Fibroblast of peridontal ligament (primary cell): ENCODE results near the gene ASCC2.
A peak's percentile ranks its signal among the peaks of the same experiment; 100 is the strongest.

ENCODE experiments used
- DNase-seq: peaks from one replicate; pipeline ENCODE4 v3.0.0-alpha.2; 2010; ENCODE audit errors: extremely low read depth

The ASCC2 gene

GRCh38 chr22:29817724-29818123, 20.4 kb downstream of the ASCC2 start:
- peak; percentile 18 for DNase-seq

GRCh38 chr22:29816980-29817379, 21.1 kb downstream of the ASCC2 start:
- no peak for DNase-seq

- DNase-seq = no peak
Observed at GRCh38 chr22:29816539-29816938, 21.5 kb downstream of the ASCC2 start.

GRCh38 chr22:29816128-29816527, 21.9 kb downstream of the ASCC2 start:
- DNase-seq = no peak

- DNase-seq = no peak
Observed at GRCh38 chr22:29815580-29815979, 22.5 kb downstream of the ASCC2 start.

- DNase-seq = no peak
Observed at GRCh38 chr22:29814003-29814402, 24.1 kb downstream of the ASCC2 start.

GRCh38 chr22:29813563-29813962, 24.5 kb downstream of the ASCC2 start:
- no peak for DNase-seq

- DNase-seq = no peak
Observed at GRCh38 chr22:29813126-29813525, 24.9 kb downstream of the ASCC2 start.

GRCh38 chr22:29811377-29811776, 26.7 kb downstream of the ASCC2 start:
- no peak for DNase-seq

- peak; percentile 45 for DNase-seq
Observed at GRCh38 chr22:29810216-29810615, 27.9 kb downstream of the ASCC2 start.

GRCh38 chr22:29806196-29806595, 31.9 kb downstream of the ASCC2 start:
- DNase-seq = no peak

- DNase-seq = no peak
Observed at GRCh38 chr22:29804985-29805384, 33.1 kb downstream of the ASCC2 start.

GRCh38 chr22:29803190-29803589, 34.9 kb downstream of the ASCC2 start:
- DNase-seq = no peak

- no peak for DNase-seq
Observed at GRCh38 chr22:29801796-29802195, 36.3 kb downstream of the ASCC2 start.

GRCh38 chr22:29801153-29801552, 36.9 kb downstream of the ASCC2 start:
- DNase-seq = no peak

GRCh38 chr22:29799217-29799680, 38.8 kb downstream of the ASCC2 start:
- DNase-seq = peak; percentile 90

- no peak for DNase-seq
Observed at GRCh38 chr22:29798801-29799200, 39.3 kb downstream of the ASCC2 start.

- DNase-seq = no peak
Observed at GRCh38 chr22:29798318-29798717, 39.8 kb downstream of the ASCC2 start.

- no peak for DNase-seq
Observed at GRCh38 chr22:29797351-29797750, 40.7 kb downstream of the ASCC2 start.

- DNase-seq = no peak
Observed at GRCh38 chr22:29795663-29796062, 42.4 kb downstream of the ASCC2 start.

- DNase-seq = no peak
Observed at GRCh38 chr22:29793396-29793795, 44.7 kb downstream of the ASCC2 start.

- no peak for DNase-seq
Observed at GRCh38 chr22:29790061-29790460, 48.0 kb downstream of the ASCC2 start.

- no peak for DNase-seq
Observed at GRCh38 chr22:29788339-29789279, 49.5 kb downstream of the ASCC2 start.
